Placental pericyte (primary cell): Measurements from ENCODE around the gene GFM1. TPM values are rescaled to one million over a fixed set of nuclear protein-coding genes. Genes with fewer than 3 reads are reported as not detected.

Experiments
- small RNA-seq: library from RNA; depleted of rRNA; stranded (forward); fragments of <200 nt; gene quantifications from one replicate; pipeline ENCODE3, GENCODE V24; 2012; ENCODE audit warnings: low replicate concordance
- total RNA-seq: library from RNA; depleted of rRNA; stranded (reverse); fragments of >200 nt; gene quantifications from 2 replicates; pipeline ENCODE4 v1.2.3, GENCODE V29; 2012

GFM1 gene
- total RNA-seq = 38.5 and 71.9 TPM in 2 replicates

GRCh38 chr3:158644345-158644908 lies at the start of gene GFM1:
Gene GFM1, plus strand, starts transcription at chr3:158644527. Its CDS starts 108 bp downstream, at chr3:158644635.

GRCh38 chr3:158672215-158673176 lies 28.2 kb downstream of the GFM1 start, which contains the start of gene LXN:
Gene LXN, minus strand, starts transcription at chr3:158672648. Its CDS starts 170 bp downstream, at chr3:158672478.

GRCh38 chr3:158731938-158732855 lies 87.9 kb downstream of the GFM1 start, which contains the start of gene RARRES1:
Gene RARRES1, minus strand, starts transcription at chr3:158732457. Its CDS starts 42 bp downstream, at chr3:158732415.

Small RNAs within 50 kb of the gene (small RNA-seq; reads per million reads assigned to genes)
- not detected for gene AC025033.1
- gene AC080013.6 = not detected

Other genes starting within 250 kb of the GFM1 start
- 3.3 and 3.7 TPM in 2 replicates for gene MLF1, start 73.3 kb upstream of the GFM1 start, total RNA-seq
- 15.5 and 32.6 TPM in 2 replicates for gene LXN, start 28.1 kb downstream of the GFM1 start, total RNA-seq
- 4.2 and 14.0 TPM in 2 replicates for gene RARRES1, start 87.9 kb downstream of the GFM1 start, total RNA-seq
- 140 and 151 TPM in 2 replicates for gene MFSD1, start 157.5 kb downstream of the GFM1 start, total RNA-seq